HG03558 (cell line): ENCODE data around the gene IL17C.
A peak's percentile ranks its signal among the peaks of the same experiment; 100 is the strongest.

ENCODE experiments used
- ATAC-seq: cut with Tn5 transposase; IDR thresholded peaks from one replicate; pipeline ENCODE4 v1.9.1; 2021; ENCODE audit warnings: moderate number of reproducible peaks; ENCODE audit not compliant: unreplicated experiment; ENCODE audit errors: extremely low read depth

IL17C gene

GRCh38 chr16:88678224-88678979 is 40.0 kb downstream of the IL17C start:
- no peak for ATAC-seq

- ATAC-seq = no peak
Observed at GRCh38 chr16:88680554-88681083, 42.2 kb downstream of the IL17C start.

- no peak for ATAC-seq
Observed at GRCh38 chr16:88681084-88681680, 42.8 kb downstream of the IL17C start.

- no peak for ATAC-seq
Observed at GRCh38 chr16:88681709-88682451, 43.5 kb downstream of the IL17C start.

- no peak for ATAC-seq
Observed at GRCh38 chr16:88684569-88685155, 46.3 kb downstream of the IL17C start.

- ATAC-seq = no peak
Observed at GRCh38 chr16:88685156-88686061, 47.0 kb downstream of the IL17C start.

- ATAC-seq = peak; percentile 6
Observed at GRCh38 chr16:88686062-88686438, 47.7 kb downstream of the IL17C start.

- peak; percentile 47 for ATAC-seq
Observed at GRCh38 chr16:88686439-88687253, 48.3 kb downstream of the IL17C start, which contains the start of gene SNAI3. TSS of gene SNAI3 (minus strand) at chr16:88686507. CDS start at chr16:88686406, 101 bp downstream.

GRCh38 chr16:88687254-88687576 is 48.8 kb downstream of the IL17C start:
- no peak for ATAC-seq

- ATAC-seq = no peak
Observed at GRCh38 chr16:88687676-88688012, 49.3 kb downstream of the IL17C start.

GRCh38 chr16:88688013-88688778 is 49.8 kb downstream of the IL17C start:
- no peak for ATAC-seq
